Caco-2 (cell line): Measurements from ENCODE around the gene ZDHHC14. TPM values are rescaled to one million over a fixed set of nuclear protein-coding genes. Genes with fewer than 3 reads are reported as not detected.

ENCODE experiments used
- BruUV-seq: library from RNA; stranded (reverse); fragments of 400-500 nt; replicated peaks from 2 replicates; lab custom pipeline; 2021; lab: Mats Ljungman, UMichigan
- CTCF ChIA-PET: fragments of 300-600 bp; sonication (Branson Sonifier 250); formaldehyde crosslinking; loops from one replicate; lab custom pipeline; 2022; ENCODE audit warnings: antibody characterized with exemption; lab: Charles Lee
- POLR2A ChIA-PET: fragments of 300-600 bp; sonication (Branson Sonifier 250); formaldehyde crosslinking; loops from one replicate; lab custom pipeline; 2022; ENCODE audit warnings: antibody characterized with exemption; lab: Charles Lee
- DNase-seq, 2 experiments: peaks; one replicate each; pipeline versions ENCODE4 v3.0.0 to v3.0.0-alpha.2; 2020 to 2022
- H3K27me3 ChIP-seq: replicated peaks from 2 replicates; pipeline ENCODE4 v1.6.0; 2011; ENCODE audit warnings: low read length; ENCODE audit not compliant: control insufficient read depth, insufficient read depth
- H3K36me3 ChIP-seq: 2 replicates; pipeline ENCODE4 v1.5.1; 2011; ENCODE audit warnings: low read length; ENCODE audit not compliant: control insufficient read depth, insufficient read depth
- H3K4me1 ChIP-seq: fragments of 250-450 bp; sonication (Bioruptor Pico); 2 replicates; pipeline ENCODE4 v1.5.1; 2020; ENCODE audit warnings: mild to moderate bottlenecking
- H3K4me3 ChIP-seq: 2 replicates; pipeline ENCODE4 v1.5.1; 2011; ENCODE audit warnings: low read depth, mild to moderate bottlenecking, control low read depth, low read length
- H3K9me3 ChIP-seq: fragments of 250-450 bp; sonication (Bioruptor Pico); 2 replicates; pipeline ENCODE4 v1.5.1; 2020; ENCODE audit warnings: mild to moderate bottlenecking, moderate library complexity
- H3K27ac Mint-ChIP-seq: one replicate; pipeline ENCODE4 v1.8.0; 2022; ENCODE audit warnings: mixed read lengths; ENCODE audit not compliant: unreplicated experiment
- H3K27me3 Mint-ChIP-seq: one replicate; pipeline ENCODE4 v1.8.0; 2022; ENCODE audit warnings: mixed read lengths; ENCODE audit not compliant: insufficient read depth, unreplicated experiment
- H3K36me3 Mint-ChIP-seq: one replicate; pipeline ENCODE4 v1.8.0; 2022; ENCODE audit warnings: mild to moderate bottlenecking, mixed read lengths; ENCODE audit not compliant: insufficient read depth, unreplicated experiment
- H3K4me1 Mint-ChIP-seq: one replicate; pipeline ENCODE4 v1.8.0; 2022; ENCODE audit warnings: low read depth, mixed read lengths; ENCODE audit not compliant: unreplicated experiment
- H3K4me3 Mint-ChIP-seq: one replicate; pipeline ENCODE4 v1.8.0; 2022; ENCODE audit warnings: mild to moderate bottlenecking, moderate library complexity, mixed read lengths; ENCODE audit not compliant: unreplicated experiment
- H3K9me3 Mint-ChIP-seq: one replicate; pipeline ENCODE4 v1.8.0; 2022; ENCODE audit warnings: mixed read lengths; ENCODE audit not compliant: unreplicated experiment
- intact Hi-C: fragments of 100-400 bp; cut with micrococcal nuclease; formaldehyde crosslinking; loops from one replicate; pipeline ENCODE4 v1.10.0; 2022; ENCODE audit not compliant: unreplicated experiment
- total RNA-seq: library from RNA; stranded (reverse); gene quantifications from 2 replicates; pipeline ENCODE4 v1.2.3, GENCODE V29; 2022
- TF ChIP-seq, protein P1 (sequence below), 2 experiments: fragments of 200-600 bp in 1 of 2; IDR thresholded peaks; 1 replicate in 1 of 2; 2 replicates in 1 of 2; pipeline versions ENCODE4 v1.5.1 to v1.8.0; 2011 to 2022; ENCODE audit warnings: antibody characterized with exemption in 1 of 2, control low read depth in 1 of 2, inconsistent platforms in 1 of 2, low read depth in 1 of 2, low read length in 1 of 2, mild to moderate bottlenecking in 1 of 2, moderate library complexity in 1 of 2; ENCODE audit not compliant: insufficient read depth in 1 of 2, severe bottlenecking in 1 of 2, unreplicated experiment in 1 of 2

The ZDHHC14 gene
- total RNA-seq, 1 experiment from 2014 or later, result 22.1 TPM

DNA sequence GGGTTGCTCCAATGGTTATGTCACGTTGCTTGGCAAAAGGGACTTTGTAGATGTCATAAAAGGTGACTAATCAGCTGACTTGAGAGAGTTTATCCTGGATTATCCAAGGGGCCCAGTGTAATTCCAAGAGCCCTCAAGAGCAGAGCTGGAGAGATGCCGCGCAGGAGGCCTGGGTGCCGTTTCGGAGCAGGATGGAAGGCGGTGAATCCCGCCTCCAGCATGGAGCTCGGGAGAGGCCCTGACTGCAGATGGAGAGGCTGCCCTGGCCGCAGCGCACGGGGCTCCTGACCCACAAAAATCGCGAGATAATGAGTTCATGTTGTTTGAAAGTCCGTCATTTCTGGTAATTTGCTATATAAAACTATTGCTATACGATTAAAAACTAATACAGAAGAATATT, 219.8 kb downstream of the ZDHHC14 start:
- no TSS peak for BruUV-seq
- POLR2A ChIA-PET, result no interaction called here
- Histone ChIP-seq H3K4me1 (peaks cover 12% of the 10 kb centered on the region), H3K36me3 (no peaks in the 10 kb centered on the region), H3K4me3 (no peak overlapping the region), H3K27me3 (no peaks in the 10 kb centered on the region), H3K9me3 (no peaks in the 10 kb centered on the region)
- Mint-ChIP-seq H3K4me1 (peaks cover 18% of the 10 kb centered on the region), H3K4me3 (no peak overlapping the region), H3K36me3 (peaks cover 20% of the 10 kb centered on the region), H3K9me3 (no peaks in the 10 kb centered on the region), H3K27ac (no peak overlapping the region), H3K27me3 (no peaks in the 10 kb centered on the region)
- no peak for DNase-seq
- CTCF ChIA-PET, result interaction anchor here (0.6 to 0.7 kb wide), 2 partner anchors 15 to 253 kb away, joined by 3 read pairs; no protein-coding TSS in a partner anchor
- intact Hi-C loops, result loop anchor here (1.0 kb wide), 1 partner anchor 151 kb away; no protein-coding TSS in a partner anchor
- TF ChIP-seq, protein P1, sequence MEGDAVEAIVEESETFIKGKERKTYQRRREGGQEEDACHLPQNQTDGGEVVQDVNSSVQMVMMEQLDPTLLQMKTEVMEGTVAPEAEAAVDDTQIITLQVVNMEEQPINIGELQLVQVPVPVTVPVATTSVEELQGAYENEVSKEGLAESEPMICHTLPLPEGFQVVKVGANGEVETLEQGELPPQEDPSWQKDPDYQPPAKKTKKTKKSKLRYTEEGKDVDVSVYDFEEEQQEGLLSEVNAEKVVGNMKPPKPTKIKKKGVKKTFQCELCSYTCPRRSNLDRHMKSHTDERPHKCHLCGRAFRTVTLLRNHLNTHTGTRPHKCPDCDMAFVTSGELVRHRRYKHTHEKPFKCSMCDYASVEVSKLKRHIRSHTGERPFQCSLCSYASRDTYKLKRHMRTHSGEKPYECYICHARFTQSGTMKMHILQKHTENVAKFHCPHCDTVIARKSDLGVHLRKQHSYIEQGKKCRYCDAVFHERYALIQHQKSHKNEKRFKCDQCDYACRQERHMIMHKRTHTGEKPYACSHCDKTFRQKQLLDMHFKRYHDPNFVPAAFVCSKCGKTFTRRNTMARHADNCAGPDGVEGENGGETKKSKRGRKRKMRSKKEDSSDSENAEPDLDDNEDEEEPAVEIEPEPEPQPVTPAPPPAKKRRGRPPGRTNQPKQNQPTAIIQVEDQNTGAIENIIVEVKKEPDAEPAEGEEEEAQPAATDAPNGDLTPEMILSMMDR (IDR thresholded peaks at IDR 0.05; ENCODE audit: insufficient read depth in 1 of 2, low read depth in 1 of 2, low read length in 1 of 2, severe bottlenecking in 1 of 2, unreplicated experiment in 1 of 2), result no peak

DNA sequence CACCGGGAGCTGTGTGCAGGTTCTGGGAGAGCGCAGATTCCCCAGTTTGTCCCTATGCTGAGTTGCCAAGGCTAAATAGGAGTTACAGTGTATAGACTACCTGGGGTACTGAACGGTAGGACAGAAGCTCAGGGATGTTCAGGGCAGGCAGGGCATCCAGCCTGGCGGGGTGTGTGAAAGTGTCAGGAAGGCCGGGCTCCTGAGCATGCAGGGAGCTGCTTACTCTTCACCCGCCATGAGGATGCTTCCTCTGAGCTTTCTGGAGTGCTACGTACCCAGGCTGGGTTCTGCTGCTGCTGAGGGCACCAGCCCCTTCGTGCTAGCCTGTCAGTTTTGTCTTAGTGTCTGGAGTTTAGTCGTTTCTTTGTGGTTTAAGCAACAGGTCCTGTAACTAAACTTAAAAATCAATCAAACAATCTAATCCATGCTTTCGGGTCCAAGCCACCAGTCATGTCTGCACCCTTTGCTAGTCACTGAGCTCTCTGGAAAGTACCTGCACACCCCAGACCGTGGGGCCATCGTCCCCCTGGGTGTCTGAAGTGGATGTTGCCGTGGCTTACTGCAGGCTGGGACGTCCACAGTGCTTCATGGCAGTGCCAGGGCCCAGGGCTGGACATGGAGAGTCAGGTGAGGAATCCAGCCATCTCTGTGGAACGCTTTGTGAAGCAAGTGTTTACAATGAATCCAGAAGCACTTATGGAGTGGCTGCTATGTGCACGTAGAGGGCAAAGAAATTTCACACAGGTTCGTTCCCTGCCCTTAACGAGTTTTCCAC, 221.7 kb downstream of the ZDHHC14 start:
- Mint-ChIP-seq H3K27me3 (no peaks in the 10 kb centered on the region), H3K36me3 (peaks cover 24% of the 10 kb centered on the region), H3K4me1 (peaks cover 13% of the 10 kb centered on the region), H3K4me3 (no peak overlapping the region), H3K27ac (no peak overlapping the region), H3K9me3 (no peaks in the 10 kb centered on the region)
- no TSS peak for BruUV-seq
- no peak for DNase-seq
- Histone ChIP-seq H3K4me3 (no peak overlapping the region), H3K9me3 (no peaks in the 10 kb centered on the region), H3K4me1 (peaks cover 1% of the 10 kb centered on the region; the same call in 1 of the 2 replicates), H3K36me3 (no peaks in the 10 kb centered on the region), H3K27me3 (no peaks in the 10 kb centered on the region)
- ChIA-PET CTCF (interaction anchor here (0.6 to 0.7 kb wide), 2 partner anchors 9 to 108 kb away, joined by 3 to 4 read pairs; no protein-coding TSS in a partner anchor), POLR2A (no interaction called here)
- TF ChIP-seq, protein P1 (IDR thresholded peaks at IDR 0.05; ENCODE audit: insufficient read depth in 1 of 2, low read depth in 1 of 2, low read length in 1 of 2, severe bottlenecking in 1 of 2, unreplicated experiment in 1 of 2), result no peak
- intact Hi-C loops, result no loop called here

DNA sequence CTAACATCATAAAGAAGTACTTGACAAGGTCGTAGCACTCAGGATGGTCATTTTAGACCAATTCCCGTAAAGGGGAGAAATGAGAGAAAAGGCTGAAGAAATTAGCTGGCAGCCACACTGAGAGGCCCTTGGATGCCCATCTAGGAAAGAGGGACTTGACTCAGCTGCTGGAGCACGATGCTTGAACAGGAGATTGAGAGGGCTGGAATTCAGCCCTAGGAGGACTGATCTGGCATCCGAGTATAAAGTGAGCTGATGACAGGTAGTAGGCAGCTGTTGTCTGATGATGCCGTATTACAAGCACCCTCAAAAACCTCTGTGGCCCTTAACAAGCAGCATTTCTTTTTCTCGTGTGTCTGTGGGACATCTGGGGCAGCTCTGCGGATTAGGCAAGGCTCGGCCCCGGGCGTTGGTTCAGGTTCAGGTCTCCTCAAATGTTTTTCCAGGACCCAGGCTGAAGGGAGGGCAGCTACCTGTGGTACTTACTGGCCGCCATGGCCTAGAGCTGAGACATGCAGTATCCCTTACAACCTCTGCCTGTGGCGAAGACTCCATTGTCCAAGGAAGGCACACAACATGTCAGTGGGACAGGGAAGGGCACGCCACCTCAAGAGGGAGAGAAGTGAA, 222.4 kb downstream of the ZDHHC14 start:
- Histone ChIP-seq H3K4me1 (no peaks in the 10 kb centered on the region), H3K36me3 (0 out of 2 replicates have a peak, but pooled peaks cover 2% of the 10 kb centered on the region), H3K27me3 (no peaks in the 10 kb centered on the region), H3K9me3 (no peaks in the 10 kb centered on the region), H3K4me3 (no peak overlapping the region)
- no peak for DNase-seq
- H3K4me3 Mint-ChIP-seq, result no peak overlapping the region
- H3K4me1 Mint-ChIP-seq, result peaks cover 12% of the 10 kb centered on the region
- CTCF ChIA-PET, result no interaction called here
- POLR2A ChIA-PET, result no interaction called here
- intact Hi-C loops, result no loop called here
- no peak overlapping the region for H3K27ac Mint-ChIP-seq
- TF ChIP-seq, protein P1 (IDR thresholded peaks at IDR 0.05; ENCODE audit: insufficient read depth in 1 of 2, low read depth in 1 of 2, low read length in 1 of 2, severe bottlenecking in 1 of 2, unreplicated experiment in 1 of 2), result no peak
- H3K9me3 Mint-ChIP-seq, result no peaks in the 10 kb centered on the region
- no TSS peak for BruUV-seq
- H3K36me3 Mint-ChIP-seq, result peaks cover 17% of the 10 kb centered on the region
- no peaks in the 10 kb centered on the region for H3K27me3 Mint-ChIP-seq
